ENCODE measurements around the gene PTTG1IP.

Gene PTTG1IP

DNA sequence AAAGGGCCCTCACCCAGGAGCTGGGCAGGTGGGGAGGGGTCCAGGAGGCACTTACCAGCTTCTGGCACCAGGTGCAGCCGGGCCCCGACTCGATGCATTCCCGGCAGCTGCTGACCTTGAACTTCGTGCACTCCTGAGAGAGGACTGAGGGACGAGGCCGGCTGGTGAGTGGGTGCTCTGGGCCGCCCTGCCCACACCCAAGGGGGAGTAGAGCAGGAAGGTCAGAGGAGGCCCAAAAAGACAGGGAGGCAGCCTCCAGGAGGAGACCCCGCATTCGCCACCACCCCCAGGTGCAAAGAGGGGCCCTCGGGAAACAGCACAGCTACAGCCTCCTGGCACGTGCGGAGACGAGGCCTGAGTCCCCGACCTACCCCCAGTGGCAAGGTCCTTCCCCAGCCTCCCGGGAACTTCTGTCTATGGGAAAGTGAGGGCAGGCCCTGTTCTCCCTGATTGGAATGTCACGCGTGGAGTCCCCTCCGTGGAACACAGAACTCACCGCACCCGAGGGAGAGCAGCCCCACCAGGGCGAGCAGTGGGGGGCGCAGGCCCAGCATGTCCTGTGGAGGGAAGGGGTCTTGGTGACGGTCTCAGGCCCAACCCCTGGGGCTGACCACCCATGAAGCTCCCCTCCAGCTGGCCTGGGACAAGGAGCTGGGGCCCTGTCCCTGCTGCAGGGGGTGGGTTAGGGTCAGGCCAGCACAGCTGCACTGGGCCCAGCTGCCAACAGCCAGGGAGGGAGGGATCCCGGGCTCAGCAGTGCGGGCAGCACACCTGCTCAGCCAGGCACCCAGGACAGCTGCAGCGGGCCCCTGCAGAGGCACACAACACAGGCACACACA is 37.0 kb upstream of the PTTG1IP start:
- no peak for DNase-seq (ENCODE audit: extremely low read depth in 1 of 2, low read depth in 1 of 2)

DNA sequence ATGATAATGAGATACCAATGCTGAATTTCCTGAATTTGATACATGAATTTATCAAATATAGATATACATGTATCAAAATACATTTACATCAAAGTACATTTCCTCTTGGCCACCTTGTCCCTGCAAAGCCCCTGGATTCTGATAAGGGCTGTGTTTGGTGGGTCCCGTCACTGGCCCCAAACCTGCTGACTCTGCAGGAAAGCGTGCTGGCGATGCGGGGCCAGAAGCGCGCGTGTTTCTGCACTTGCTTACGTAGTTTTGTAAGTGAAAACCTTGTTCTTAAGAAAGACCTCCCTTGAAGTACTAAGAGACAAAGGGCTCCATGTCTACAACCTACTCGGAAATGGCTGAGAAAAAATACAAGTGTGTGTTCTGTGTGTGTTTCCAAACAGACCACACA is 36.2 kb upstream of the PTTG1IP start:
- no peak for DNase-seq (ENCODE audit: extremely low read depth in 1 of 2, low read depth in 1 of 2)

- DNase-seq (ENCODE audit: extremely low read depth in 1 of 2, low read depth in 1 of 2), result no peak
These were observed 35.4 kb upstream of the PTTG1IP start for GRCh38 chr21:44908908-44909307.

DNA sequence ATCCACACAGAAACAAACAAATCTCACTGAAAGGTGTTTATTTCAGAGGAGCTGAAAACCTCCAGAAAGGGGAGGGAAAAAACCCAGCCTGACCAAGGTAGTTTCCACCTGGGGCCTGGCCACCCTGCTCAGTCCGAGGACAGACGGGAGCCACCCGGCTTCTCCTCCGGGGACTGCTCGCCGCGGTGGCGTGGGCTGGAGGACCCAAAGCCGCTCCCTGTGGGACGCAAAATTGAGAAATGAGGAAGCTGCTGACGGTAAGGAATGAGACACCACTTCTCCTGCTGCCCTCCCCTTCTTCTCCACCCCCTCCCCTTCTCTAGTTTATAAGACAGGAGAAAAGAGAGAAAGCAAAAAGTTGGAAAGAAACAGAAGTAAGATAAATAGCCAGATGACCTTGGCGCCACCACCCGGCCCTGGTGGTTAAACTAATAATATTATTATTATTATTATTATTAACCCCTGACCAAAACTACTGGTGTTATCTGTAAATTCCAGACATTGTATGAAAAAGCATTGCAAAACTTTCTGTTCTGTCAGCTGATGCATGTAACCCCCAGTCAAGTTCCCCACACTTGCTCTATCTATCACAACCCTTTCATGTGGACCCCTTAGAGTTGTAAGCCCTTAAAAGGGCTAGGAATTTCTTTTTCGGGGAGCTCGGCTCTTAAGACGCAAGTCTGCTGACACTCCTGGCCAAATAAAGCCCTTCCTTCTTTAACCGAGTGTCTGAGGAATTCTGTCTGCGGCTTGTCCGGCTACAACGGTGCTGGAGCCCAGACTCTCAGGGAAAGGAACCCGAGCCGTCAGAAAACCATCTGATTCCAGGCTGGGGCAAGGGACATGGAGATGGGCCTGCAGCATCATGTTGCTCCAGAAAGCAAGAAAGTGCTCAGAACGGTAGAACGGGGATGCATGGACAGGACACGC is 34.7 kb upstream of the PTTG1IP start:
- no peak for DNase-seq (ENCODE audit: extremely low read depth in 1 of 2, low read depth in 1 of 2)

- DNase-seq (ENCODE audit: extremely low read depth in 1 of 2, low read depth in 1 of 2), result no peak
These were observed 33.9 kb upstream of the PTTG1IP start for GRCh38 chr21:44907225-44907965.

GRCh38 chr21:44905728-44906090 is 32.2 kb upstream of the PTTG1IP start:
- DNase-seq (ENCODE audit: extremely low read depth in 1 of 2, low read depth in 1 of 2), result no peak

DNA sequence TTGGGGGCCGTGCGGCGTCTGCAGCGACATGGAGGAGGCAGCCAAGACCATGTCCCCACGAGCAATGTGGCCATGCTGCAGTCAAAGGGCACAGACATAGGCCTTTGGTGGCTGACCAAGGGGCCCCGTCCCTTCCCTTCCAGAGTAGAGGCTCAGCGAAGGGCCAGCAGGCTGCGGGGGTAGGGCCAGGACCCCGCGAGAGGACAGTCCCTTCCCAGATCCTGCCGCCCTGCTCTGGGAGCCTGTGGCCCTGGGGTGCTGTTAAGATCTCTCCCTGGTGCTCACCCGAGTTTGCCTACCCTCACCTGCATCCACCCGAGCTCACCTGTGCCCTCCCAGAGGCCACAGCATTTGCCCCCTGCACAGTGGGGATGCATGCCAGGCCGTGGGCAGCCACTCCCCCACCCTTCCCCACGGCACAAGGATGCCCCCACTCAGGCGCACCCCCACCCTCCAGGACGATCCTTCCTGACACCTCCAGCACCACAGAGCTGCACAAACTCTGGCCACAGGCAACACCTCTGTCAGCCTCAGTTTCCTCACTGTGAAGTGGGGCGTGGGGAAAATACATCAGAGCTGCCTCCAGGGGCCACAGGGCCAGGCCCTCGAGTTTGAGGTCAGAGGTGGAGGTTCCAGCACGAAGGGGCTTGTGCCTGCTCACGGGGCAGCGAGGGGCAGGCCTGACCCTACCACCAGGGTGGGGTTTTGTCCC is 31.7 kb upstream of the PTTG1IP start:
- DNase-seq (ENCODE audit: extremely low read depth in 1 of 2, low read depth in 1 of 2), result no peak

DNA sequence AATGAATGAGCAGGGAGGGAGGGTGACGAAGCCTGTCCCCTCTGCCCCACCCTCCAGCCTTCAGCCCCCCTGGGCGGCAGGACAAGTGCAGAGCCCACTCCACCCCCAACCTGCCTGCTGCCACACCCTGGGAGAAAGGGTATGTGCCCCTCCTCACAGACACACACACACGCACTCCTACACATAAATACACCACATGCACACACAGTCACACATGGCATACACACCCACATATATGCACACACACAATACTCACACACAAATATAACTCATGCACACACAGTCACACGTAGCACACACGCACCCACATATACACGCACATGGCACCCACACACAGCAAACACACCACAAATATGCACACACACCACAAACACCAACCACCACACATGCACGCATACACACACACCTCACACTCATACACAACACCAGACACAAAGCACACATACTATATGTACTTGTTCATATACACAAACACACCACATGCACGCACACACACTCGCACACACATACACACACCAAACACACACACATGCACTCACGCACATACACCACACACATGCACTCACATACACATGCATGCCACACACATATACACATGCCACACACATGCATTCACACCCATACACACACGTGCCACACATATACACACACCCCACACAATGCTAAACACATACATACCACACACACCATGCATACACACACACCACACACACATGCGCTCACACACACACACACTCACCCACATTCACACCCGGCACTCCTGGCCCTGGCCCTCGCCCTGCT is 30.8 kb upstream of the PTTG1IP start:
- DNase-seq (ENCODE audit: extremely low read depth in 1 of 2, low read depth in 1 of 2), result no peak

GRCh38 chr21:44903689-44904088 is 30.2 kb upstream of the PTTG1IP start:
- no peak for DNase-seq (ENCODE audit: extremely low read depth in 1 of 2, low read depth in 1 of 2)

GRCh38 chr21:44903050-44903685 is 29.7 kb upstream of the PTTG1IP start:
- DNase-seq (ENCODE audit: extremely low read depth in 1 of 2, low read depth in 1 of 2), result no peak

GRCh38 chr21:44902268-44903049 is 29.0 kb upstream of the PTTG1IP start:
- no peak for DNase-seq (ENCODE audit: extremely low read depth in 1 of 2, low read depth in 1 of 2)

- no peak for DNase-seq (ENCODE audit: extremely low read depth in 1 of 2, low read depth in 1 of 2)
These were observed 28.0 kb upstream of the PTTG1IP start for GRCh38 chr21:44901391-44902074.

- DNase-seq (ENCODE audit: extremely low read depth in 1 of 2, low read depth in 1 of 2), result no peak
These were observed 27.2 kb upstream of the PTTG1IP start for GRCh38 chr21:44900559-44901251.

DNA sequence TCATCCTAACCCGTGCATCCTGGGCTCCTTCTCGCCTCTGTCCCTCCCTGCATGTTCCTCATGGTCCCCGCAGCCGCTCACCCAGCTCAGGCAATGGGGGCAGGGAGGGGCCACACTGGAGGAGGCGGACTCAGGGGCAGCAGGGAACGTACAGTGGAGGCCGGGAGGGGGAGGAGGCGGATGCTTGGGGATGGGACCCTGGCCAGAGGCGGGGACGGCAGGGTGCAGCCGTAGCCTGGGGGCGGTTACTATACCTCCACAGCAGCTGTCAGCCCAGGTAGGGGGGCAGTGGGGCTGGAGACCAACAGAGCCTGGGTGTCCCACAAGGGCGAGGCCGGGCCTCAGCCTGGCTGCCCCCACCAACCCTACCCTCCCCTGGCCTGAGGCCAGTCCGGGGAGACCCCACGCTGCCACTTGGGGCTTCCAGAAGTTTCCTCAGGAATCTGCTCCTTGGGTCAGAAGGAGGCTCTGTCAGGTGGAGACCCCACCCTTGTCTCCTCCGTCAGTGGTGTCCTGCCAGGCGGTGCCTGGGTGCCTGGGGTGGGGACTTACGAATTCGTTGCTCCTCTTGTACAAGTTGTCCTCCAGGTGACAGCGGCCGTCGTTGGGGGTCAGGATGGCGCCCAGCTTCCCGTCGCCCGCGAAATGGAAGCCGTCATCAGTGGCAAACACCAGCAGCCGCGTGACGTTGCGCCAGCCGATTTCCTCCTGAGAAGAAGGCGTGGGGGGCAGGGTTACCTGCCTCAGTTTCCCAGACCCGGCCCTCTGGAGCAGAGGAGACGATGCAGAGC is 26.5 kb upstream of the PTTG1IP start:
- DNase-seq (ENCODE audit: extremely low read depth in 1 of 2, low read depth in 1 of 2), result no peak

DNA sequence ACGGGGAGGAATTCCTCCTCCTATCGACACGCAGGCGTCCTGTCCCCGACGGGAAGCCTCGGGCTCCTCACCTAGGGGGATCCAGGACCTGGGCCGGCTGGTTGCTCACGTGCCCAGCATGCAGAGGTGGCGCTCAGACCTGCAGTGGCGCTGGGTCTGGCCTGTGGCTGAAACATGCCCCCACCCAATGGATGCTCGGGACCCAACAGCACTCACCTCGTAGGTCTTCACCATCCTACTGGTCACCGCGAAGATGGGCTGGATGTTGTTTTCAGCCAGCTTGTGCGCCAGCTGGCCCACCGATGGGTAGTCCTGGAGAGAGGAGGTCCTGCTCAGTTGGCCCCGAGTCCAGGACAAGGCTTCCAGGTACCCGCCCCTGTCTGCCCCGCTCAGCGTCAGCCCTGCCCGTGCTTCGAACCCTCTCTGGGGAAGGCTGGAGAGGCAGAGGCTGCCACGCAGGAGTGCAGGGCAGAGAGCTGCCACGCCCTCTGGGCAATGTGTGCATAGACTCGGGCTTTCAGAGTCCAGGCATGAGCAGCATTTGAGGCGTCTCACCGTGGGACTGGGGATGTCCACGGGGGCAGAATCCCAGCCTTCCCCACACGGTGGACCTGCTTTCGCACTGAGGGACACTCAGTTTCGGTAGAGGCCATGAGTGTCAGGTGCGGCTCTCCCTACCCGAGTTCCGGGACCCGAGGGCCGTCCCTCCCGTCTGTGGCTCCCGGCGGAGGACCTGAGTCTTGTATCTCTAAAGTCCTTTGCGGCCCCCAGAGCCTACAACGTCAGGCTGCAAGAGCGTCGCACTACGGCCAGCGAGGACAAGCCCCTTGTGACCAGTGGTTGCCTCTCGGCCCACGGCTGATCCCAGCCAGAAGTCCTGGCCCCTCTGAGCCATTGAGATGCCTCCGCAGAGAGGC is 25.6 kb upstream of the PTTG1IP start:
- no peak for DNase-seq (ENCODE audit: extremely low read depth in 1 of 2, low read depth in 1 of 2)

All from activated CD8-positive, alpha-beta memory T cell treated with anti-CD3 and anti-CD28 coated beads for 1 hour (primary cell).